Glutamatergic neuron (in vitro differentiated cells): ENCODE results near the gene ZNF254. TPM values are rescaled to one million over a fixed set of nuclear protein-coding genes. Genes with fewer than 3 reads are reported as not detected.

Source experiments
- DNase-seq: peaks from one replicate; pipeline ENCODE4 v3.0.0; 2022
- H3K27ac Mint-ChIP-seq: one replicate; pipeline ENCODE4 v1.8.0; 2020; ENCODE audit warnings: mild to moderate bottlenecking, mixed read lengths, inconsistent platforms; ENCODE audit not compliant: unreplicated experiment
- H3K27me3 Mint-ChIP-seq: one replicate; pipeline ENCODE4 v1.8.0; 2020; ENCODE audit warnings: mild to moderate bottlenecking, moderate library complexity, mixed read lengths, inconsistent platforms; ENCODE audit not compliant: unreplicated experiment
- H3K36me3 Mint-ChIP-seq: one replicate; pipeline ENCODE4 v1.8.0; 2020; ENCODE audit warnings: mild to moderate bottlenecking, mixed read lengths, inconsistent platforms; ENCODE audit not compliant: unreplicated experiment
- H3K4me1 Mint-ChIP-seq: one replicate; pipeline ENCODE4 v1.8.0; 2020; ENCODE audit warnings: mild to moderate bottlenecking, low read depth, mixed read lengths, inconsistent platforms; ENCODE audit not compliant: unreplicated experiment
- H3K4me3 Mint-ChIP-seq: one replicate; pipeline ENCODE4 v1.8.0; 2020; ENCODE audit warnings: mild to moderate bottlenecking, mixed read lengths, inconsistent platforms; ENCODE audit not compliant: unreplicated experiment
- H3K9me3 Mint-ChIP-seq: one replicate; pipeline ENCODE4 v1.8.0; 2020; ENCODE audit warnings: mild to moderate bottlenecking, moderate library complexity, mixed read lengths, inconsistent platforms; ENCODE audit not compliant: unreplicated experiment
- total RNA-seq: library from RNA; stranded (reverse); fragmentation: NEBNext Ultra II Directional; extraction: Animal tissue kit (Norgen Biotek cat#: 25700); gene quantifications from one replicate; pipeline ENCODE4 v1.2.1, GENCODE V29; 2021; ENCODE audit not compliant: unreplicated experiment
- TF ChIP-seq, protein P1 (sequence below): fragments of 200-600 bp; sonication (generic); IDR thresholded peaks from one replicate; pipeline ENCODE4 v1.5.0; 2021; ENCODE audit not compliant: partially characterized antibody, unreplicated experiment

ZNF254 gene
- total RNA-seq, 1 donor from 2014 or later, result 56.0 TPM

DNA sequence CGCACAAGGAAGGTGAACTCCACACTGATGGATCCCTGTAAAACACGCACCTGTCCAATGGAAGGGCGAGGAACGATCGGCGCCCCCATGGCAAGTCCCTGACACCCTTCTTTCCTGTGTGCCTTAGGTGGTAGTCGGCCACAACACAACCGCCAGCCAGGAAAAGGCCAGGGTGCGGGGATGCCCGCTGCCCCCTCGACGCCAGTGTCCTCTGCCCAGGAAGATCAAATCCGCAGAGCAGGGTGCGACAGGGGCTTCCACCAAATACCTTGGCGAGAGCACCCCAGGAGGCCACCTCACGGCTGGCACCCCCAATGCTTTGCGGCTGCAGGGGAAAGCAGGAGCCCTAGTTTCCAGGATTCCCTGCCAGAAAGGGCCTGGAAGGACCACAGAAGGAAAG, 91.2 kb downstream of the ZNF254 start:
- Mint-ChIP-seq H3K27ac (no peak overlapping the region), H3K4me3 (no peak overlapping the region), H3K4me1 (no peaks in the 10 kb centered on the region), H3K9me3 (peaks cover 32% of the 10 kb centered on the region), H3K36me3 (peaks cover 23% of the 10 kb centered on the region), H3K27me3 (peaks cover 9% of the 10 kb centered on the region)
- no peak for DNase-seq
- TF ChIP-seq, protein P1, sequence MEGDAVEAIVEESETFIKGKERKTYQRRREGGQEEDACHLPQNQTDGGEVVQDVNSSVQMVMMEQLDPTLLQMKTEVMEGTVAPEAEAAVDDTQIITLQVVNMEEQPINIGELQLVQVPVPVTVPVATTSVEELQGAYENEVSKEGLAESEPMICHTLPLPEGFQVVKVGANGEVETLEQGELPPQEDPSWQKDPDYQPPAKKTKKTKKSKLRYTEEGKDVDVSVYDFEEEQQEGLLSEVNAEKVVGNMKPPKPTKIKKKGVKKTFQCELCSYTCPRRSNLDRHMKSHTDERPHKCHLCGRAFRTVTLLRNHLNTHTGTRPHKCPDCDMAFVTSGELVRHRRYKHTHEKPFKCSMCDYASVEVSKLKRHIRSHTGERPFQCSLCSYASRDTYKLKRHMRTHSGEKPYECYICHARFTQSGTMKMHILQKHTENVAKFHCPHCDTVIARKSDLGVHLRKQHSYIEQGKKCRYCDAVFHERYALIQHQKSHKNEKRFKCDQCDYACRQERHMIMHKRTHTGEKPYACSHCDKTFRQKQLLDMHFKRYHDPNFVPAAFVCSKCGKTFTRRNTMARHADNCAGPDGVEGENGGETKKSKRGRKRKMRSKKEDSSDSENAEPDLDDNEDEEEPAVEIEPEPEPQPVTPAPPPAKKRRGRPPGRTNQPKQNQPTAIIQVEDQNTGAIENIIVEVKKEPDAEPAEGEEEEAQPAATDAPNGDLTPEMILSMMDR, result no peak

Other genes with a start within 250 kb of the ZNF254 start
- 11.5 TPM for gene ZNF726, start 172.3 kb upstream of the ZNF254 start, total RNA-seq